GM04504 (cell line): Measurements from ENCODE around the gene CCDC93.
"Not testable (repeated sequence)": the region's sequence is repeated elsewhere in the genome, so short reads cannot be mapped to it uniquely, and the experiment has no call there.

Experiments used
- DNase-seq: peaks from one replicate; pipeline ENCODE4 v3.0.0-alpha.2; 2012; ENCODE audit warnings: low read depth

Gene CCDC93

GRCh38 chr2:118044854-118045253, 31.0 kb upstream of the CCDC93 start:
- DNase-seq, result no peak

DNA sequence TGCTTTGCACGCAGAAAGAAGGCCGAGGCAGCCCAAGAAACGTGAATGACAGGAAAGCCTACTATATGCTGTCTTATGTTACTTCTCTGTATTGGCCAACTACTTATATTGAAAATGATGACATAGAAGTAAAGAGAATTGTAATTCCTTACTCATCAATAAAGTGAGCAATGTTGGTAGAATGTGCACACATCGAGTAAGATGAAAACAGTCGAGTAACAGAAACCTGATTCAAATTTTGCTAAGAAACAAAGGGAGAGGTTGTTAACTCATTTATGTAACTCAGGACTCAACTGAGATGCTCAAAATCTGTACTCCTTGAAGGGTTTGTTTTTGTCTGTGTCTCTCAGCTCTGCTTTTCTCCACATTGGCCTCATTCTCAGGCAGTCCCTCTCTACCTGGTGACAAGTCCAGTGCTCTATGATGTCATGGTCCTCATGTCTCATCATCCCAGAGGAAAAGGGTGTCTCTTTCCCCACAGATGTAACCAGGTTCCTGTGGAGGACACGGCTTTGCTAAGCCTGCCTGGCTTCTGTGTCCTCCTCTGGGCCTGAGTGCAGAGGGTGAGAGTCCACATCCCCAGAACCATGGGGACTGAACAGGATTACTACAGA, 30.3 kb upstream of the CCDC93 start:
- no peak for DNase-seq

- DNase-seq, result no peak
Measured at GRCh38 chr2:118040891-118041290, 27.0 kb upstream of the CCDC93 start.

DNA sequence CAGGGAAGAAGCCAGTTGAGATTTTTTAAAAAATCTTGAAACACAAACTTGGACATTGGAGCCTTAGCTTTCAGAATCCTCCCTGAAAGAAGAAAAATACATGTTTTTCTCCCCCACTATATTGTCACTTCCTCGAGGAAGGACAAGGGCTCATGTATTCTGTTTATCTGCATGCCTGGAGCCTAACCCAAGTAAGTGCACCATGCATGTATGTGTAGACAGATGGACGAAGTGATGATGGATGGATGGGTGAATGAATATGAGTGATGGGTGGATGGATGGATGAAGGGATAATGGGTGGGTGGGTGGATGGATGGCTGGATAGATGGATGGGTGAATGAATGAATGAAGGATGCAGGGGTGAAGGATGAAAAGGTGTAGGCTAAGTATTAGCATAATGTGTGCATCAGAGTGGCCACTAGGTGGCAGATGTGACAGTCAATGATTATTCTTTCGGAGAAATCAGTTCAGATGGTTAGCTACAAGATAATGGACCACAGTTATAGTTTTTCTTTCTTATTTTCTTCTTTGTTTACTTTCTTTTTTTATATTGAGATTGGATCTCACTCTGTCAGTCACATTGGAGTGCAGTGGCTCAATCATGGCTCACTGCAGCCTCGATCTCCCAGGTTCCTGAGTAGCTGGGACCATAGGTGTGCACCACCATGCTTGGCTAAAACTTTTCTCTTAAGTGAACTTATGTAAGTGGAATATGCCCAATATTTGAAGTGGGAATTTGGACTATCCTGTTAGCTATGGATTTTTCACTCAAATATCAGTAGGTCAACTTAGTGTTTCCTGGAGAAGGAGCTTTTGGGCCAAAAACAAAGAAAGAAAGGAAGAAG, 18.5 kb upstream of the CCDC93 start:
- DNase-seq, result no peak

DNA sequence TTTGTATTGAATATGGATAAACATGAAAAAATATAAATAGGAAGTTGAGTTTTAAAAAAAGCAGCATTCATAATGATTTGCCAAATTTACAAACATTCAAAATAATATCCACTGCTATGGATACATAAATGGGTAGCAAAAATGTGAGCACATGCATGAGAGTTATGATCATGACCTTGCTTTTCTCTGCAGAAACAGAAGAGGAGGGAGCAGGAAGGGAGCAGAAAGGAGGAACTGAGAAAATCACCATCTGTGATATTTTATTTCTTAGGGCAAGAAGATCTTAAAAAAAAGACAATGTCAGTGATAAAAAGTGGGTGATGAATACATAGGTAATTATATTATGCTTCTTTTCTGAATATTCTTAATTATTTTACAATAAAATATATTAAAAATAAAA, 17.7 kb upstream of the CCDC93 start:
- no peak for DNase-seq

DNA sequence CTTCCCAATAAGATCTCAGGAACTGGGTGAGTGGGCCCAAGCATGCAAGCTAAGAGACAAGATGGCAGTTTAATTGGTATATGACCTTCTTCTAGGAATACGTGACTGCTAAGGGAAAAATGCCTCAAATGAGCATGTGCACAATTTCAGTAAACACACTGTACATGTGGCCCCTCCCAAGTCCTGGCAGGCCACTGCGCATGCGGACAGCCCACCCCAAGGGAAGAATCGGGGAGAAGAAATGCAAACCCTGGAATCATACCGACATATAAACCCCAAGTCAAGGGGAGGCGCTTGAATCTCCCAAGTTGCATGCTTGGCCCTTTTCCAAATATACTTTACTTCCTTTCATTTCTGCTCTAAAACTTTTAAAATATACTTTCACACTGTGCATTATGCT, 15.2 kb upstream of the CCDC93 start:
- no peak for DNase-seq

DNA sequence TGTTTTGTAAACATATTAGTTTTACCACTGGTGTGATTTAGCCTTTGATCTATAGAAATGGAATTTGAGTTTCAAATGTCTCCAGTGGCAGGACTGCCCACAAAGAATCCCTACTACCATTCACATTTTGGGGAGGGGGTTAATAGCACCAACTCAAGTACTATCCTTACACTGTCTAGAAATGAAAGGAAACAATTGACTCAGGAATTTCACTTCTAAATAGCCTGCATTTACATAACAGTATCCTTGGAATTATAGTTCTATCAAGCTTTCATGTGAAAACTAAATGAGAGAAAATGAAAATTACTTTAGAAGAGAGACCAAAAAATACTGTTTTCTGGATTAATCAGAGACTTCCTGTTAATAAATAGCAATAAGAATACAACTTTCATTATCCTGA, 7.5 kb upstream of the CCDC93 start:
- DNase-seq, result no peak

DNA sequence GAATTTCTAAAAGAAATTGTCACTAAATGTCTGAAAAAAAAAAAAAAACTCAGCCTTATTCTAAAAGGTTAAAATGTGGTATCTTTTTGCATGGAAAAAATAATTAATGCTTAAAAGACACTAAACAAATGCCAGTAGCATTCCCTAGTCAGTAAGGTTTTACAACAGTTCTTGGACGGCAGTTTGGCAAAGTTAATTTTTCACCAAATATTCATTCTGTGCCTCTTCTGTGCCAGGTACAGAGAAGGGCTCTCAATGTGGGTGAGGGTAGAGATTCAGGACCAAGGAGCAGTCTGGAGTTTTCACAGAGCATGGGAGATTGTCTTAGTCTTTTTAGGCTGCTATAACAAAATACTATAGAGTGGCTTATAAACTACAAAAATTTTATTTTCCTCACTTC, 6.0 kb upstream of the CCDC93 start:
- no peak for DNase-seq

- DNase-seq, result no peak
Measured at GRCh38 chr2:118016911-118017310, 3.0 kb upstream of the CCDC93 start.

DNA sequence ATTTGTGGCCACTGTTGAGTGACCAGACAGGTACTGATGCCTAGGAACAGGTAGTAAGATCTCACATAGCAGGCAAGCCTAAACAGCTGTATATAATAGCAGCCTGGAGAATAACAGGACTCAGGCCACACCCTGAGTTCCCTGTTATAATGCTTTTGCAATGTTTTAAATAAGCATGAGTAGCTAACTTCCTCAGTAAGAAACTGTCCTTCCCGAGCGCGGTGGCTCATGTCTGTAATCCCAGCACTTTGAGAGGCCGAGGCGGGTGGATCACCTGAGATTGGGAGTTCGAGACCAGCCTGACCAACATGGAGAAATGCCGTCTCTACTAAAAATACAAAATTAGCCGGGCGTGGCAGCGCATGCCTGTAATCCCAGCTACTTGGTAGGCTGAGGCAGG, 1.9 kb upstream of the CCDC93 start:
- not testable (repeated sequence) for DNase-seq

- DNase-seq, result no peak
Measured at GRCh38 chr2:118014492-118014824, 588 bp upstream of the CCDC93 start.

DNA sequence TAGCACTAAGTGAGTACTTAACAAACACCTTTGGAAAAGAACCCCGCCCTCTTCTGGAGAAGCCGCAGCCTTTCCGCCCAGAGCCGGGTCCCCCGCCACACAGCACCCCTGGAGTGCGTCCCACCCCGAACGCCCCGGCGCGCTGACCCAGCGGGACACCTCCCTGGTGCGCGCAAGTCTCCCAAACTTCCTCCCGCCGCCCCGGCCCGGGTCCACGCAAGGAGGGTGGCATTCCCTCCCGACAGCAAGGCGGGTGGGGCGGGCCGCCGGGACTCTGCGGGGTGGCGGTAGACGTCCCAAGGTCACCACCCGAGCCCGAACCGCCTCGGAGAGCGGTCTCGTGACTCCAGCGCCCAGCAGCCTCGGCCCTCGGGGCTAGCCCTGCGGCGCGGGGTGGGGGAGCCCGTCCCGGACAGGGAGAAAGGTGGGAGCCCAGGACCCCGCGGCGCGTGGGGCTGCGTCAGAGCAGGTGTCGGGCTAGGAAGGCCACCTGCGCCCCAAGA, 598 bp downstream of the CCDC93 start:
- no peak for DNase-seq

GRCh38 chr2:118012778-118013177, 1.1 kb downstream of the CCDC93 start:
- DNase-seq, result no peak

GRCh38 chr2:118010473-118010872, 3.4 kb downstream of the CCDC93 start:
- no peak for DNase-seq

GRCh38 chr2:118006861-118007260, 7.0 kb downstream of the CCDC93 start:
- DNase-seq, result no peak

DNA sequence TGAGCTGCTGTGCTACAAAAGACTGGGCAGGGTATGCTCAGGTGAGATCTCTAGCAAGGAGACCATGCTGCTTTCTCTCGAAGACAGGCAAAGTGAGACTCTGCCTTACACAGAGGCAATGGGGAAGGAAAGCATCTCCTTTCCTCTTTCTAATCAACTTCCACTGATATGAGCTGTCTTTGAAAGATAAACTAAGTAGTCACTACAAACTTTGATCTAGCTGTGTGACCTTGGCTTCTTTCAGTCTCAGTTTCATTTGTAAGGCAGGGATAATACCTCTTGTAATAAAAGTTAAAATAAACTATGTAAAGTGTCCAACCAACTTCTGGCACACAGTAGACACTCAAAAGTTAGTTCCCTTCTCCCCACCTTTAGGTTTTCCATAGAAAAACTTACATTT, 7.5 kb downstream of the CCDC93 start:
- no peak for DNase-seq

- peak; percentile 69 for DNase-seq
Measured at GRCh38 chr2:118003396-118003824, 10.5 kb downstream of the CCDC93 start.

DNA sequence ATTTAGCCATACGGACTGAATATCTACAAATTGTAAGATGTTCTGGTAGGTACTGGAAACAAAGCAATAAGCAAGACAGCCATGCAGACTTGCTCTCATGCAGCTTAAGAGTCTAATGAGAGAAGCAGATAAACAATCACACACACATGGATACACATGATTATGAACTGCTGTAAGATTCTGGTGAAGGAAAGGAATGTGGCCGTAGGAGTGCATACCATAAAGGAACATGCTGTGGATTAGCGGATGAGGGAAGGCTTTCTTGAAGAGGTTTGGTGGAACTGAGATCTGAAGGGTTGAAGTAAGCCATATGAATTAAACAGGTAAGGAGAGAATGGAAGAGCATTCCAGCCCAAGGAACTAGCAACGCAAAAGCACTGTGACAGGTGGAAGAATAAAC, 13.8 kb downstream of the CCDC93 start:
- DNase-seq, result no peak

- DNase-seq, result no peak
Measured at GRCh38 chr2:117997872-117998454, 15.9 kb downstream of the CCDC93 start.

GRCh38 chr2:117996525-117996924, 17.3 kb downstream of the CCDC93 start:
- no peak for DNase-seq

- DNase-seq, result no peak
Measured at GRCh38 chr2:117994729-117995128, 19.1 kb downstream of the CCDC93 start.

DNA sequence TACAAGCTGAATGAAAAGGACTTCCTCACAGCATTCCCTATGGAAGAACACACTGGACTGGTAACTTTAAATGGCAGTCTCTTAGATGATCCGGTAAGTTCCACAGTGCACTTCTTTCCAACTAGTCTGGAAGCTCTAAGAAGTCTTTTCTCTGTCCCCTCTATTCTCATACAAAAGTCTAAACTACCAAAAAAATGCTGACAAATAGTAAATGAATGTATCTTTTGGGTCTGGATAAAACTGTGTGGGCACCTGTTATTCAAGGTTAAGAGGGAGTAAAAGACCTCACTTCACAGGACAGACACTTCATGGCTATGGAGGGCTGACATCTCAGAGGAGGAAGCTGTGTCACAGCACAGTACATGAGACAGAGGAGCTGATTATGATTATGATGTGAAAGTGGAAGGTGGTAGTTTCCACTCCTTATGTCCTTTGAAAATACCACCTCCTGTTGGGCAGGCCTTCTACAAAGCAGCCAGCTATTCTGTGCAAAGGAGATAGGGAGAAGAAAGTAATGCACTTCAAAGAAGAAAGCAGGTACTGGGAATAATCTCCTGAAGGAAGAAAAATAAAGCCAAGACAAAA, 23.9 kb downstream of the CCDC93 start:
- no peak for DNase-seq

GRCh38 chr2:117987121-117987520, 26.7 kb downstream of the CCDC93 start:
- no peak for DNase-seq
